HL-60 (cell line): ENCODE results near the gene HTR2B.

Source experiments
- POLR2AphosphoS5 ChIP-seq: IDR thresholded peaks from 2 replicates; pipeline ENCODE4 v1.6.1; 2012; ENCODE audit warnings: low read depth
- TF ChIP-seq, protein P1 (sequence below): IDR thresholded peaks from one replicate; pipeline ENCODE4 v1.5.1; 2011; ENCODE audit warnings: low read length, control low read depth, inconsistent platforms; ENCODE audit not compliant: insufficient read depth

- TF ChIP-seq, protein P1, sequence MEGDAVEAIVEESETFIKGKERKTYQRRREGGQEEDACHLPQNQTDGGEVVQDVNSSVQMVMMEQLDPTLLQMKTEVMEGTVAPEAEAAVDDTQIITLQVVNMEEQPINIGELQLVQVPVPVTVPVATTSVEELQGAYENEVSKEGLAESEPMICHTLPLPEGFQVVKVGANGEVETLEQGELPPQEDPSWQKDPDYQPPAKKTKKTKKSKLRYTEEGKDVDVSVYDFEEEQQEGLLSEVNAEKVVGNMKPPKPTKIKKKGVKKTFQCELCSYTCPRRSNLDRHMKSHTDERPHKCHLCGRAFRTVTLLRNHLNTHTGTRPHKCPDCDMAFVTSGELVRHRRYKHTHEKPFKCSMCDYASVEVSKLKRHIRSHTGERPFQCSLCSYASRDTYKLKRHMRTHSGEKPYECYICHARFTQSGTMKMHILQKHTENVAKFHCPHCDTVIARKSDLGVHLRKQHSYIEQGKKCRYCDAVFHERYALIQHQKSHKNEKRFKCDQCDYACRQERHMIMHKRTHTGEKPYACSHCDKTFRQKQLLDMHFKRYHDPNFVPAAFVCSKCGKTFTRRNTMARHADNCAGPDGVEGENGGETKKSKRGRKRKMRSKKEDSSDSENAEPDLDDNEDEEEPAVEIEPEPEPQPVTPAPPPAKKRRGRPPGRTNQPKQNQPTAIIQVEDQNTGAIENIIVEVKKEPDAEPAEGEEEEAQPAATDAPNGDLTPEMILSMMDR = no peak
- TF ChIP-seq POLR2AphosphoS5 = no peak
These were observed 36.1 kb downstream of the HTR2B start for GRCh38 chr2:231088754-231089153.
